ENCODE results near the gene DTNB. TPM values are rescaled to one million over a fixed set of nuclear protein-coding genes. Genes with fewer than 3 reads are reported as not detected.
A peak's percentile ranks its signal among the peaks of the same experiment; 100 is the strongest.

DTNB gene
- polyA plus RNA-seq, 1 of the 3 experiments (the other 2 are of a cell fraction): 15.3 TPM

DNA sequence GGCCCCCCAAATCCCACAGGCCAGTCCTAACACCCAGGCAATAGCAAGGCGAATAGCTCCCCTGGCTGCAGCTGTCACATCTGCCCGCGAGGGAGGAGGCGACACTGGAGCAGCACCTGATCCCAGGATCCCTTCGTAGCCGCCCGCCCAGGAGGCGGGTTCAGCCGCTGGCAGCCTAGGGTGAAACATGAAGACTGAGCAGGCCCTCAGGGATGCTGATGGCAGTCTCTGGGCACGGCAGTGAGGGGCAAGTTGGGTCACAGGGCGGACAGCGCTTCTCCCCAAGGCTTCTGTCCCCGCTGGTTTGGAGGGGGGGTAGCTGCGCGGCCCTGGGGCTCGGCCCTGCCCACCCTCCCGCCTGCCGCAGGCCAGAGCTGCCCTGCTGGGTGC is 333.6 kb downstream of the DTNB start:
- Histone ChIP-seq H3K9ac (no peak overlapping the region), H4K20me1 (ENCODE audit: insufficient read depth) (peaks cover 54% of the 10 kb centered on the region), H2AFZ (ENCODE audit: low read depth) (no peak overlapping the region), H3K36me3 (replicated peaks in 1 of 2; ENCODE audit: control insufficient read depth in 1 of 2, insufficient read depth in 2 of 2, low read length in 1 of 2) (peaks cover 0 to 3% of the 10 kb centered on the region in 2 experiments), H3K4me2 (peak overlapping the region; percentile 92), H3K4me1 (ENCODE audit: control insufficient read depth in 1 of 2, insufficient read depth in 2 of 2, low read depth in 1 of 2, low read length in 1 of 2) (peaks cover 4 to 62% of the 10 kb centered on the region in 2 experiments; a peak in 2 of 4 replicates), H3K27me3 (ENCODE audit: insufficient read depth) (no peaks in the 10 kb centered on the region), H3F3A (replicated peaks; ENCODE audit: insufficient read depth) (no peaks in the 10 kb centered on the region), H3K27ac (ENCODE audit: low read depth in 2 of 2, low read length in 1 of 2) (peak overlapping the region in 1 of 2 experiments; percentile 93; a peak in 2 of 4 replicates), H3K4me3 (ENCODE audit: low read depth in 2 of 2, low read length in 1 of 2) (peak overlapping the region; percentile 70 to 82; a peak in 3 of 4 replicates), H3K9me2 (no peaks in the 10 kb centered on the region), H3K79me2 (ENCODE audit: insufficient read depth) (peaks cover 15% of the 10 kb centered on the region; the same call in 1 of the 2 replicates), H3K9me3 (no peaks in the 10 kb centered on the region)
- ChIA-PET CTCF (interaction anchor here (0.7 to 11.3 kb wide), 9 partner anchors 22 to 353 kb away, joined by 3 to 117 read pairs (median 6); no protein-coding TSS in a partner anchor), POLR2A (interaction anchor here (1.0 to 3.2 kb wide), 6 partner anchors 25 to 111 kb away, joined by 3 to 17 read pairs (median 4); no protein-coding TSS in a partner anchor)
- TF ChIP-seq NFIC (IDR thresholded peaks at IDR 0.05; ENCODE audit: borderline replicate concordance) (no peak), RFX5 (IDR thresholded peaks at IDR 0.05; ENCODE audit: low read length) (no peak), FOSL2 (IDR thresholded peaks at IDR 0.05; ENCODE audit: borderline replicate concordance, low read depth) (no peak), NRF1 (IDR thresholded peaks at IDR 0.05; ENCODE audit: low read depth, low read length) (no peak), MXI1 (IDR thresholded peaks at IDR 0.05; ENCODE audit: low read depth, low read length) (no peak), EZH2phosphoT487 (IDR thresholded peaks at IDR 0.05; ENCODE audit: borderline replicate concordance, low read depth) (no peak), RAD21 (IDR thresholded peaks at IDR 0.05; ENCODE audit: low read length) (no peak), FOXM1 (IDR thresholded peaks at IDR 0.05; ENCODE audit: low read depth) (no peak), USF2 (IDR thresholded peaks at IDR 0.05; ENCODE audit: borderline replicate concordance, low read depth, low read length) (no peak), JUND (IDR thresholded peaks at IDR 0.05) (no peak), POLR2AphosphoS5 (IDR thresholded peaks at IDR 0.05; ENCODE audit: low read depth, low read length) (no peak), MEF2A (IDR thresholded peaks at IDR 0.05; ENCODE audit: borderline replicate concordance, low read depth) (no peak), CHD2 (IDR thresholded peaks at IDR 0.05; ENCODE audit: low read length, partially characterized antibody) (no peak), ELF1 (IDR thresholded peaks at IDR 0.05) (no peak), EP300 (IDR thresholded peaks at IDR 0.05; ENCODE audit: borderline replicate concordance in 1 of 2, low read depth in 1 of 2, low read length in 1 of 2) (no peak), FOXJ3 (CRISPR knock-in tag; IDR thresholded peaks at IDR 0.05) (no peak)
- no peak for DNase-seq
- WGBS (ENCODE audit: low lambda C conversion rate): 91% methylated on average over 6 of the region's 18 CpGs

GRCh38 chr2:25339211-25339674 is 334.1 kb downstream of the DTNB start:
- no peaks in the 10 kb centered on the region for H3K9me3 ChIP-seq
- no peaks in the 10 kb centered on the region for H3K9me2 ChIP-seq
- ChIA-PET POLR2A (interaction anchor here (1.0 to 3.2 kb wide), 5 partner anchors 24 to 110 kb away, joined by 3 to 17 read pairs (median 4); no protein-coding TSS in a partner anchor), CTCF (interaction anchor here (0.7 to 11.3 kb wide), 9 partner anchors 23 to 353 kb away, joined by 3 to 117 read pairs (median 6); no protein-coding TSS in a partner anchor)
- H3K4me1 ChIP-seq (ENCODE audit: control insufficient read depth in 1 of 2, insufficient read depth in 2 of 2, low read depth in 1 of 2, low read length in 1 of 2): peaks cover 4 to 65% of the 10 kb centered on the region in 2 experiments; a peak in 2 of 4 replicates
- 0 out of 2 replicates have a peak overlapping the region, but pooled peaks have one; percentile 92 for H3K4me2 ChIP-seq
- no peak overlapping the region for H2AFZ ChIP-seq (ENCODE audit: low read depth)
- DNase-seq: peak; percentile 26
- no peaks in the 10 kb centered on the region for H3F3A ChIP-seq (replicated peaks; ENCODE audit: insufficient read depth)
- peaks cover 59% of the 10 kb centered on the region for H4K20me1 ChIP-seq (ENCODE audit: insufficient read depth)
- H3K27me3 ChIP-seq (ENCODE audit: insufficient read depth): no peaks in the 10 kb centered on the region
- H3K4me3 ChIP-seq (ENCODE audit: low read depth in 2 of 2, low read length in 1 of 2): no peak overlapping the region
- peaks cover 0 to 3% of the 10 kb centered on the region in 2 experiments for H3K36me3 ChIP-seq (replicated peaks in 1 of 2; ENCODE audit: control insufficient read depth in 1 of 2, insufficient read depth in 2 of 2, low read length in 1 of 2)
- no peak overlapping the region for H3K9ac ChIP-seq
- whole genome bisulfite sequencing (ENCODE audit: low lambda C conversion rate): 96% methylated on average over 5 of the region's 8 CpGs
- peak overlapping the region in 1 of 2 experiments; percentile 93; a peak in 2 of 4 replicates for H3K27ac ChIP-seq (ENCODE audit: low read depth in 2 of 2, low read length in 1 of 2)
- peaks cover 15% of the 10 kb centered on the region; the same call in 1 of the 2 replicates for H3K79me2 ChIP-seq (ENCODE audit: insufficient read depth)
- no peak for TF ChIP-seq RFX5 (IDR thresholded peaks at IDR 0.05; ENCODE audit: low read length)
- TF ChIP-seq RAD21 (IDR thresholded peaks at IDR 0.05; ENCODE audit: low read length): no peak
- no peak for TF ChIP-seq GATA2 (CRISPR knock-in tag; IDR thresholded peaks at IDR 0.05)
- TF ChIP-seq, protein P1, sequence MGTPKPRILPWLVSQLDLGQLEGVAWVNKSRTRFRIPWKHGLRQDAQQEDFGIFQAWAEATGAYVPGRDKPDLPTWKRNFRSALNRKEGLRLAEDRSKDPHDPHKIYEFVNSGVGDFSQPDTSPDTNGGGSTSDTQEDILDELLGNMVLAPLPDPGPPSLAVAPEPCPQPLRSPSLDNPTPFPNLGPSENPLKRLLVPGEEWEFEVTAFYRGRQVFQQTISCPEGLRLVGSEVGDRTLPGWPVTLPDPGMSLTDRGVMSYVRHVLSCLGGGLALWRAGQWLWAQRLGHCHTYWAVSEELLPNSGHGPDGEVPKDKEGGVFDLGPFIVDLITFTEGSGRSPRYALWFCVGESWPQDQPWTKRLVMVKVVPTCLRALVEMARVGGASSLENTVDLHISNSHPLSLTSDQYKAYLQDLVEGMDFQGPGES (IDR thresholded peaks at IDR 0.05; ENCODE audit: low read depth, low read length): no peak
- no peak for TF ChIP-seq EP300 (IDR thresholded peaks at IDR 0.05; ENCODE audit: borderline replicate concordance in 1 of 2, low read depth in 1 of 2, low read length in 1 of 2)
- TF ChIP-seq RXRA (IDR thresholded peaks at IDR 0.05; ENCODE audit: borderline replicate concordance, low read depth): no peak
- TF ChIP-seq FOXJ3 (CRISPR knock-in tag; IDR thresholded peaks at IDR 0.05): no peak
- no peak for TF ChIP-seq POLR2AphosphoS5 (IDR thresholded peaks at IDR 0.05; ENCODE audit: low read depth, low read length)
- TF ChIP-seq USF1 (IDR thresholded peaks at IDR 0.05; ENCODE audit: borderline replicate concordance, low read depth): no peak
- TF ChIP-seq TAF1 (IDR thresholded peaks at IDR 0.05; ENCODE audit: borderline replicate concordance, low read depth, low read length): no peak
- TF ChIP-seq SMC3 (IDR thresholded peaks at IDR 0.05; ENCODE audit: low read depth, low read length): no peak
- TF ChIP-seq NFIC (IDR thresholded peaks at IDR 0.05; ENCODE audit: borderline replicate concordance): no peak
- no peak for TF ChIP-seq GABPA (IDR thresholded peaks at IDR 0.05; ENCODE audit: low read depth)
- no peak for TF ChIP-seq EZH2phosphoT487 (IDR thresholded peaks at IDR 0.05; ENCODE audit: borderline replicate concordance, low read depth)

Measured in SK-N-SH (cell line).